Measurements from ENCODE around the gene PRDM16.

PRDM16 gene

DNA sequence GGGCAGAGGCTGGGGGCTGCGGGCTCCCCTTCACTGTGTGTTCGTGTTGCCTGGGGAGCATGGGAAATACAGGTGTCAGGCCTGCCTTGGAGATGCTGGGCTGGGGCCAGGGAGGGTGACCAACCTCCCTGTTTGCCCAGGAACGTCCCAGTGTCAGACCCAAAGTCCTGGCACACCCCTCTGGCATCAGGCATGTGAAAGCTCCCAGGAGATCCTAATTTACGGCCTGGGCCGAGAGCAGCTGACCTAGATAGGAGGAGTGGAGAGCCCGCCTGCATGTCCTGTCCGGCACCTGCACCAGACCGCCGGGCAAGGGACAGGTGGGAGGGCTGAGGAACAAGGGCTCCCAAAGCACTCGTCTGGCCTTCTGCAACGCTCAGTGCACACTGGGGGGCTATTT, 124.8 kb downstream of the PRDM16 start:
- no peaks in the 10 kb centered on the region for H3K27me3 ChIP-seq (ENCODE audit: control insufficient read depth, insufficient read depth, low read length)
- no peak overlapping the region for H3K27ac ChIP-seq (ENCODE audit: low read depth, low read length)
- no peak overlapping the region for H3K4me3 ChIP-seq (ENCODE audit: low read length)
- H3K4me1 ChIP-seq (ENCODE audit: control insufficient read depth, insufficient read depth, low read length), result no peaks in the 10 kb centered on the region
- H3K9ac ChIP-seq (ENCODE audit: low read length), result no peak overlapping the region
- no peaks in the 10 kb centered on the region for H3K36me3 ChIP-seq (ENCODE audit: control insufficient read depth, insufficient read depth, low read length)

- no peak overlapping the region for H3K4me3 ChIP-seq (ENCODE audit: low read length)
- no peak overlapping the region for H3K27ac ChIP-seq (ENCODE audit: low read depth, low read length)
- no peak overlapping the region for H3K9ac ChIP-seq (ENCODE audit: low read length)
- H3K27me3 ChIP-seq (ENCODE audit: control insufficient read depth, insufficient read depth, low read length), result no peaks in the 10 kb centered on the region
- H3K4me1 ChIP-seq (ENCODE audit: control insufficient read depth, insufficient read depth, low read length), result no peaks in the 10 kb centered on the region
- H3K36me3 ChIP-seq (ENCODE audit: control insufficient read depth, insufficient read depth, low read length), result no peaks in the 10 kb centered on the region
Observed at GRCh38 chr1:3194760-3195479, 125.9 kb downstream of the PRDM16 start.

- H3K4me3 ChIP-seq (ENCODE audit: low read length), result no peak overlapping the region
- no peak overlapping the region for H3K27ac ChIP-seq (ENCODE audit: low read depth, low read length)
- no peaks in the 10 kb centered on the region for H3K36me3 ChIP-seq (ENCODE audit: control insufficient read depth, insufficient read depth, low read length)
- no peaks in the 10 kb centered on the region for H3K4me1 ChIP-seq (ENCODE audit: control insufficient read depth, insufficient read depth, low read length)
- H3K27me3 ChIP-seq (ENCODE audit: control insufficient read depth, insufficient read depth, low read length), result no peaks in the 10 kb centered on the region
- H3K9ac ChIP-seq (ENCODE audit: low read length), result no peak overlapping the region
Observed at GRCh38 chr1:3195480-3195815, 126.4 kb downstream of the PRDM16 start.

DNA sequence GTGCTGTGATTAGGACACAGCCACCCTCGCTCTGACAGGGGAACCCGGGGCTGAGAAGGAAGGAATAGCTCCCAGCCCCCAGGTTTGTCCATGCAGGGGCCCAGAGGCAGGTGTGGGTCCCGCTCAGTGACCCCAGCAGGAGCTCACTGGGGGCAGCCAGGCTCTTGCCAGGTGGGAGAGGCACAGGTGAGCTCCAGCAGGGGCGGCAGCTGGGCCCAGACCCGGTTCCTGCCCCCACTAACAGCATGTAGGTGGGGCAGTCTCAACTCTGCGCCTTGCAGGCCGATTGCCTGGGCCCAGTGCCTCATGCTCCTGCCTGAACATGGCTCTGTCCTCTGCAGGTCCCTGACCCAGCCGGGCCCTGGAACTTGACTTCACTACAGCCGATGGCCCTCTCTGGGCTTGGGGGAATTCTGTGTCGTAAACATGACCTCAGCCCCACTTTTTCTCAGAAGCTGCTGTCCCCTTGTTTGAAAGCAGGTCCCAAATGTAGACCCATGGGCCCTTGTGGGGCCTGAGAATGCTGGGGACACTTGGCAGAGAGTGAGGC, 127.0 kb downstream of the PRDM16 start:
- H3K36me3 ChIP-seq (ENCODE audit: control insufficient read depth, insufficient read depth, low read length), result no peaks in the 10 kb centered on the region
- H3K27me3 ChIP-seq (ENCODE audit: control insufficient read depth, insufficient read depth, low read length), result no peaks in the 10 kb centered on the region
- no peak overlapping the region for H3K4me3 ChIP-seq (ENCODE audit: low read length)
- H3K9ac ChIP-seq (ENCODE audit: low read length), result no peak overlapping the region
- no peaks in the 10 kb centered on the region for H3K4me1 ChIP-seq (ENCODE audit: control insufficient read depth, insufficient read depth, low read length)
- no peak overlapping the region for H3K27ac ChIP-seq (ENCODE audit: low read depth, low read length)

GRCh38 chr1:3196577-3197245, 127.7 kb downstream of the PRDM16 start:
- no peaks in the 10 kb centered on the region for H3K4me1 ChIP-seq (ENCODE audit: control insufficient read depth, insufficient read depth, low read length)
- no peak overlapping the region for H3K27ac ChIP-seq (ENCODE audit: low read depth, low read length)
- H3K9ac ChIP-seq (ENCODE audit: low read length), result no peak overlapping the region
- no peak overlapping the region for H3K4me3 ChIP-seq (ENCODE audit: low read length)
- H3K27me3 ChIP-seq (ENCODE audit: control insufficient read depth, insufficient read depth, low read length), result no peaks in the 10 kb centered on the region
- no peaks in the 10 kb centered on the region for H3K36me3 ChIP-seq (ENCODE audit: control insufficient read depth, insufficient read depth, low read length)

- no peak overlapping the region for H3K4me3 ChIP-seq (ENCODE audit: low read length)
- H3K36me3 ChIP-seq (ENCODE audit: control insufficient read depth, insufficient read depth, low read length), result no peaks in the 10 kb centered on the region
- H3K27ac ChIP-seq (ENCODE audit: low read depth, low read length), result no peak overlapping the region
- H3K27me3 ChIP-seq (ENCODE audit: control insufficient read depth, insufficient read depth, low read length), result no peaks in the 10 kb centered on the region
- H3K4me1 ChIP-seq (ENCODE audit: control insufficient read depth, insufficient read depth, low read length), result no peaks in the 10 kb centered on the region
- no peak overlapping the region for H3K9ac ChIP-seq (ENCODE audit: low read length)
Observed at GRCh38 chr1:3197781-3198316, 128.8 kb downstream of the PRDM16 start.

GRCh38 chr1:3198371-3199271, 129.6 kb downstream of the PRDM16 start:
- H3K4me3 ChIP-seq (ENCODE audit: low read length), result no peak overlapping the region
- no peak overlapping the region for H3K27ac ChIP-seq (ENCODE audit: low read depth, low read length)
- H3K36me3 ChIP-seq (ENCODE audit: control insufficient read depth, insufficient read depth, low read length), result no peaks in the 10 kb centered on the region
- H3K4me1 ChIP-seq (ENCODE audit: control insufficient read depth, insufficient read depth, low read length), result no peaks in the 10 kb centered on the region
- H3K27me3 ChIP-seq (ENCODE audit: control insufficient read depth, insufficient read depth, low read length), result no peaks in the 10 kb centered on the region
- no peak overlapping the region for H3K9ac ChIP-seq (ENCODE audit: low read length)

GRCh38 chr1:3204725-3205124, 135.7 kb downstream of the PRDM16 start:
- no peaks in the 10 kb centered on the region for H3K36me3 ChIP-seq (ENCODE audit: control insufficient read depth, insufficient read depth, low read length)
- H3K4me1 ChIP-seq (ENCODE audit: control insufficient read depth, insufficient read depth, low read length), result no peaks in the 10 kb centered on the region
- H3K27ac ChIP-seq (ENCODE audit: low read depth, low read length), result no peak overlapping the region
- H3K9ac ChIP-seq (ENCODE audit: low read length), result no peak overlapping the region
- no peaks in the 10 kb centered on the region for H3K27me3 ChIP-seq (ENCODE audit: control insufficient read depth, insufficient read depth, low read length)
- H3K4me3 ChIP-seq (ENCODE audit: low read length), result no peak overlapping the region

DNA sequence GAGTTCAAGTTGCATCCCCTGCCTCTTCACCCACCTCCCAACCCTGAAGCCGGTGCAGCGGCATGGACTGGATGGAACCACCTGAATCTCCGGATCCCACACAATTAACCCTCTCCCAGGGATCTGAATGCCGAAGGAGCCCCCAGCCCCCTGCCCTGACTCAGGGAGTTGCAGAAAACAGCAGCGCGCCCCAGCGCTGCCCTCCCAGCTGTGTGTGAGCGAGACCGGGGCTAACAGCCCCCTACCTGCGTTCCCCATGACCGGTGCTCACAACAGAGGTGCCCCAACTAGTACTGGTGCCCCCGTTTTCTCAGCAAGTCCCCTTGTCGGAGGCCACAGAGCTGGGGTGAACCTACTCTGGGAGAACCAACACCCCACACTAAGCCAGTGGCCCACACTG, 136.8 kb downstream of the PRDM16 start:
- no peak overlapping the region for H3K9ac ChIP-seq (ENCODE audit: low read length)
- no peaks in the 10 kb centered on the region for H3K4me1 ChIP-seq (ENCODE audit: control insufficient read depth, insufficient read depth, low read length)

GRCh38 chr1:3206696-3207095, 137.7 kb downstream of the PRDM16 start:
- H3K4me3 ChIP-seq (ENCODE audit: low read length), result no peak overlapping the region
- H3K27ac ChIP-seq (ENCODE audit: low read depth, low read length), result no peak overlapping the region
- no peaks in the 10 kb centered on the region for H3K27me3 ChIP-seq (ENCODE audit: control insufficient read depth, insufficient read depth, low read length)
- no peaks in the 10 kb centered on the region for H3K36me3 ChIP-seq (ENCODE audit: control insufficient read depth, insufficient read depth, low read length)
- H3K4me1 ChIP-seq (ENCODE audit: control insufficient read depth, insufficient read depth, low read length), result no peaks in the 10 kb centered on the region
- H3K9ac ChIP-seq (ENCODE audit: low read length), result no peak overlapping the region

More for the DNA sequence above, 136.8 kb downstream of the PRDM16 start:
- H3K27me3 ChIP-seq (ENCODE audit: control insufficient read depth, insufficient read depth, low read length), result no peaks in the 10 kb centered on the region
- H3K36me3 ChIP-seq (ENCODE audit: control insufficient read depth, insufficient read depth, low read length), result no peaks in the 10 kb centered on the region
- H3K4me3 ChIP-seq (ENCODE audit: low read length), result no peak overlapping the region
- no peak overlapping the region for H3K27ac ChIP-seq (ENCODE audit: low read depth, low read length)

GRCh38 chr1:3207217-3207848, 138.3 kb downstream of the PRDM16 start:
- no peak overlapping the region for H3K4me3 ChIP-seq (ENCODE audit: low read length)
- no peaks in the 10 kb centered on the region for H3K27me3 ChIP-seq (ENCODE audit: control insufficient read depth, insufficient read depth, low read length)
- no peak overlapping the region for H3K27ac ChIP-seq (ENCODE audit: low read depth, low read length)
- H3K9ac ChIP-seq (ENCODE audit: low read length), result no peak overlapping the region
- H3K4me1 ChIP-seq (ENCODE audit: control insufficient read depth, insufficient read depth, low read length), result no peaks in the 10 kb centered on the region
- H3K36me3 ChIP-seq (ENCODE audit: control insufficient read depth, insufficient read depth, low read length), result no peaks in the 10 kb centered on the region

- Histone ChIP-seq H3K4me3 (ENCODE audit: low read length) (no peak overlapping the region), H3K27me3 (ENCODE audit: control insufficient read depth, insufficient read depth, low read length) (no peaks in the 10 kb centered on the region), H3K27ac (ENCODE audit: low read depth, low read length) (no peak overlapping the region), H3K4me1 (ENCODE audit: control insufficient read depth, insufficient read depth, low read length) (no peaks in the 10 kb centered on the region), H3K36me3 (ENCODE audit: control insufficient read depth, insufficient read depth, low read length) (no peaks in the 10 kb centered on the region), H3K9ac (ENCODE audit: low read length) (no peak overlapping the region)
Observed at GRCh38 chr1:3208819-3209200, 139.8 kb downstream of the PRDM16 start.

All from rectal smooth muscle tissue (tissue), 1 donor.